Thyroid gland (tissue), 4 donors: ENCODE measurements around the gene TTI1. TPM values are rescaled to one million over a fixed set of nuclear protein-coding genes. Genes with fewer than 3 reads are reported as not detected.

Source experiments
- DNase-seq, 2 donors: peaks; one replicate each; pipeline ENCODE4 v3.0.0-alpha.2; 2019
- H3K27ac ChIP-seq, 3 donors: fragments of 200-600 bp; sonication (generic); 1 replicate in 2 of 3; 2 replicates in 1 of 3; pipeline ENCODE4 v1.5.1; 2016 to 2019; ENCODE audit warnings: mild to moderate bottlenecking in 1 of 3, moderate library complexity in 1 of 3
- H3K27me3 ChIP-seq: fragments of 200-600 bp; sonication (generic); one replicate; pipeline ENCODE4 v1.5.1; 2019
- H3K36me3 ChIP-seq, 2 donors: fragments of 200-600 bp; sonication (generic); one replicate each; pipeline ENCODE4 v1.5.1; 2016 to 2019
- H3K4me1 ChIP-seq, 2 donors: fragments of 200-600 bp; sonication (generic); one replicate each; pipeline ENCODE4 v1.5.1; 2017 to 2019
- H3K4me3 ChIP-seq, 3 donors: fragments of 200-600 bp; sonication (generic); replicated peaks in 1 of 3; 1 replicate in 2 of 3; 2 replicates in 1 of 3; pipeline ENCODE4 v1.5.1; 2016; ENCODE audit warnings: mild to moderate bottlenecking in 1 of 3
- H3K9me3 ChIP-seq: fragments of 200-600 bp; sonication (generic); one replicate; pipeline ENCODE4 v1.5.1; 2017
- POLR2A ChIP-seq, 2 donors: fragments of 450-650 bp; IDR thresholded peaks; one replicate each; pipeline ENCODE4 v1.6.1; 2017; ENCODE audit warnings: antibody characterized with exemption in 2 of 2, mild to moderate bottlenecking in 2 of 2, moderate library complexity in 1 of 2
- WGBS, 2 donors: methylation state at CpG; one replicate each; pipeline ENCODE4 v1.1.5; 2017; 5-methylcytosine and 5-hydroxymethylcytosine counted together
- intact Hi-C: fragments of 100-400 bp; cut with DNase I; formaldehyde crosslinking; loops from one replicate; pipeline ENCODE4 v1.15.1; 2023
- total RNA-seq, 4 donors: library from RNA; depleted of rRNA; stranded (reverse); fragments of >200 nt; gene quantifications; one replicate each; pipeline ENCODE4 v1.2.3, GENCODE V29; 2016
- TF ChIP-seq, protein P1 (sequence below), 6 experiments: fragments of 200-600 bp in 3 of 6; fragments of 450-650 bp in 3 of 6; sonication (generic) in 3 of 6; IDR thresholded peaks; one replicate each; pipeline ENCODE4 v1.5.1; 2016 to 2019; ENCODE audit warnings: antibody characterized with exemption in 6 of 6, mild to moderate bottlenecking in 2 of 6, inconsistent platforms in 1 of 6, moderate library complexity in 1 of 6

Gene TTI1
- total RNA-seq, 4 donors from 2014 or later = 23.0 to 45.0 (median 30.1) TPM

DNA sequence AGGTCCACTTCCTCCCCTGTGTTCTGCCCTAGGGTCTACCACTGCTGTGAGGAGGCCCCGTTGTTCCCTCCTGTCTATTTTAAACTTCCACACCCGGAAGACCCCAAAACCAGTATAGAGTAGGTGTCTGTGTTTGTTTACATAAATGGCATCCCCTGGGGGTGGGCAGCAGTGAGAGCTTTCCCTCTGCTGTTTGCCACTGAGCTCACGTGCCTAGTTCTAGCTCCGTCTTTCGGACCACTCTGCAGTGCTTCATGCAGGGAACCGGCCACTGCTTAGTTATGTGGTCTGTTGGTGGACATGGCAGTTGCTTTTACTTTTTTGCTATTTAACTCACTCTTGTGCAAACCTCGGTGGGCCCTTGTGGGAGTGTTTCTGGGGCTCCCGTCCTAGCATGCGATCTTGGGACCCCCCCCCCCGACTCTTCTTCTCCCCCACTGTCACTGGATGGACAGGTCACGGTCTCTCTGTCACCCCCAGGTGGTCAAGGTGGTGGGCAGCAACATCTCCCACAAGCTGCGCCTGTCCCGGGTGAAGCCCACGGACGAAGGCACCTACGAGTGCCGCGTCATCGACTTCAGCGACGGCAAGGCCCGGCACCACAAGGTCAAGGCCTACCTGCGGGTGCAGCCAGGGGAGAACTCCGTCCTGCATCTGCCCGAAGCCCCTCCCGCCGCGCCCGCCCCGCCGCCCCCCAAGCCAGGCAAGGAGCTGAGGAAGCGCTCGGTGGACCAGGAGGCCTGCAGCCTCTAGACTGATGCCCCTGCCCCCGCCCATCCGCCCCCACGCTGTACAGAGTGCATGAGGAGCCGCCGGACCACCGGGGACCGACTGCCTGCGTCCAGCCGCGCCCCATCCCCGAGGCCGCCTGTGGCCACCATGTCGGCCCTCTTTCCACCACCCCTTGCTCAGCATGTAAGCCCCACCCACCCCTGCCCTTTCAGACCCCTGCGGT lies 89.5 kb downstream of the TTI1 start:
- Histone ChIP-seq H3K27me3 (no peaks in the 10 kb centered on the region), H3K27ac (no peak overlapping the region), H3K36me3 (no peaks in the 10 kb centered on the region), H3K9me3 (no peaks in the 10 kb centered on the region), H3K4me3 (no peak overlapping the region), H3K4me1 (no peaks in the 10 kb centered on the region)
- DNase-seq = no peak
- intact Hi-C loops = no loop called here
- WGBS, 2 donors = 85 to 86% methylated on average over 23 to 32 of the region's 47 CpGs
- no peak for TF ChIP-seq POLR2A (IDR thresholded peaks at IDR 0.05)
- TF ChIP-seq, protein P1, sequence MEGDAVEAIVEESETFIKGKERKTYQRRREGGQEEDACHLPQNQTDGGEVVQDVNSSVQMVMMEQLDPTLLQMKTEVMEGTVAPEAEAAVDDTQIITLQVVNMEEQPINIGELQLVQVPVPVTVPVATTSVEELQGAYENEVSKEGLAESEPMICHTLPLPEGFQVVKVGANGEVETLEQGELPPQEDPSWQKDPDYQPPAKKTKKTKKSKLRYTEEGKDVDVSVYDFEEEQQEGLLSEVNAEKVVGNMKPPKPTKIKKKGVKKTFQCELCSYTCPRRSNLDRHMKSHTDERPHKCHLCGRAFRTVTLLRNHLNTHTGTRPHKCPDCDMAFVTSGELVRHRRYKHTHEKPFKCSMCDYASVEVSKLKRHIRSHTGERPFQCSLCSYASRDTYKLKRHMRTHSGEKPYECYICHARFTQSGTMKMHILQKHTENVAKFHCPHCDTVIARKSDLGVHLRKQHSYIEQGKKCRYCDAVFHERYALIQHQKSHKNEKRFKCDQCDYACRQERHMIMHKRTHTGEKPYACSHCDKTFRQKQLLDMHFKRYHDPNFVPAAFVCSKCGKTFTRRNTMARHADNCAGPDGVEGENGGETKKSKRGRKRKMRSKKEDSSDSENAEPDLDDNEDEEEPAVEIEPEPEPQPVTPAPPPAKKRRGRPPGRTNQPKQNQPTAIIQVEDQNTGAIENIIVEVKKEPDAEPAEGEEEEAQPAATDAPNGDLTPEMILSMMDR (IDR thresholded peaks at IDR 0.05) = no peak

DNA sequence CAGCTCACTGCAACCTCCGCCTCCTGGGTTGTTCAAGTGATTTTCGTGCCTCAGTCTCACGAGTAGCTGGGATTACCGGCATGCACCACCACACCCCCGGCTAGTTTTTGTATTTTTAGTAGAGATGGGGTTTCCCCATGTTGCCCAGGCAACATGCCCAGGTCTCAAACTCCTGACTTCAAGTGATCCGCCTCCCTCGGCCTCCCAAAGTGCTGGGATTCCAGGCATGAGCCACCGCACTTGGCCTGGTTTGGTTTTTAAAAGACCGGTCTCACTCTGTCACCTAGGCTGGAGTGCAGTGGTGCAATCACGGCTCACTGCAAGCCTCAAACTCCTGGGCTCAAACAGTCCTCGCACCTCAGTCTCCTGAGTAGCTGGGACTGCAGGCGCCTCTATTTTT lies 90.2 kb downstream of the TTI1 start:
- Histone ChIP-seq H3K9me3 (no peaks in the 10 kb centered on the region), H3K4me1 (no peaks in the 10 kb centered on the region), H3K27ac (no peak overlapping the region), H3K36me3 (no peaks in the 10 kb centered on the region), H3K27me3 (no peaks in the 10 kb centered on the region), H3K4me3 (no peak overlapping the region)
- DNase-seq = peak; percentile 75 to 85
- intact Hi-C loops = no loop called here
- WGBS, 2 donors = 38 to 46% methylated on average over 12 of the region's 12 CpGs
- no peak for TF ChIP-seq POLR2A (IDR thresholded peaks at IDR 0.05)

DNA sequence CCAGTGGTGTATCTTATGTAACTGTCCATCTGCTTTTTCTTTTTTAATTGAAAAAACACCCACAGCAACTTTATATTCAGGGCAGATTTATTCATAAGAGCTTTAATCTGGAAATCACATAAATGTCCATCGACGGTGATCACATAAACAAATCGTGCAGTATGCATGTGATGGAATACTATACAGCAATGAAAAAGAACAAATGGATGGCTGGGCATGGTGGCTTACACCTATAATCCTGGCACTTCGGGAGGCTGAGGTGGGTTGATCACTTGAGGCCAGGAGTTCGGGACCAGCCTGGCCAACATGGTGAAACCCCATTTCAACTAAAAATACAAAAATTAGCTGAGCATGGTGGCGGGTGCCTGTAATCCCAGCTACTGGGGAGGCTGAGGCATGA lies 91.3 kb downstream of the TTI1 start:
- intact Hi-C loops = no loop called here
- 84 to 90% methylated on average over 6 of the region's 6 CpGs for WGBS, 2 donors
- no peak for DNase-seq
- H3K4me1 ChIP-seq = no peaks in the 10 kb centered on the region
- no peaks in the 10 kb centered on the region for H3K36me3 ChIP-seq
- no peaks in the 10 kb centered on the region for H3K9me3 ChIP-seq
- H3K4me3 ChIP-seq = no peak overlapping the region
- no peak for TF ChIP-seq POLR2A (IDR thresholded peaks at IDR 0.05)
- TF ChIP-seq, protein P1 (IDR thresholded peaks at IDR 0.05) = no peak
- no peak overlapping the region for H3K27ac ChIP-seq
- no peaks in the 10 kb centered on the region for H3K27me3 ChIP-seq

DNA sequence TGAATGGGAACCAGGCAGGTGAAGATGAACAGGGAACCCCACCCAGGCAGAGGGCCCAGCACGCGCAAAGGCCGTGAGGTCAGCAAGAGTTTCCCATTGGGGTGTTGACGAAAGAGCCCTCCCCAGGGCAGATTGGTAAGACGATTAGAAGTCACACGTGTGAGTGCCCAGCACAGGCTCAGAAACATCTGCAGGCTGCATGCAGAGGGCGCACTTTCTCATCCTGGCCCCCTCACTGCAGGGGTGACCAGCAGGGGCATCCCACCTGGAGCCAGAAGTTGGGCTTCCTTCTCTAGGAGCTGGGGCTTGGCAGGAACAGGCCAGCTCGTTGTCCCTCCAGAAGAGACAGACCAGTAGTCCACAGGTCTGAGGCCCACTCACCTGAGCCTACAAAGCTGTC lies 91.9 kb downstream of the TTI1 start:
- no peak for DNase-seq
- no peak overlapping the region for H3K4me3 ChIP-seq
- H3K36me3 ChIP-seq = no peaks in the 10 kb centered on the region
- no peak overlapping the region for H3K27ac ChIP-seq
- 60 to 69% methylated on average over 6 to 8 of the region's 8 CpGs for WGBS, 2 donors
- TF ChIP-seq POLR2A (IDR thresholded peaks at IDR 0.05) = no peak
- TF ChIP-seq, protein P1 (IDR thresholded peaks at IDR 0.05) = no peak
- no peaks in the 10 kb centered on the region for H3K27me3 ChIP-seq
- intact Hi-C loops = no loop called here
- no peaks in the 10 kb centered on the region for H3K9me3 ChIP-seq
- H3K4me1 ChIP-seq = no peaks in the 10 kb centered on the region

DNA sequence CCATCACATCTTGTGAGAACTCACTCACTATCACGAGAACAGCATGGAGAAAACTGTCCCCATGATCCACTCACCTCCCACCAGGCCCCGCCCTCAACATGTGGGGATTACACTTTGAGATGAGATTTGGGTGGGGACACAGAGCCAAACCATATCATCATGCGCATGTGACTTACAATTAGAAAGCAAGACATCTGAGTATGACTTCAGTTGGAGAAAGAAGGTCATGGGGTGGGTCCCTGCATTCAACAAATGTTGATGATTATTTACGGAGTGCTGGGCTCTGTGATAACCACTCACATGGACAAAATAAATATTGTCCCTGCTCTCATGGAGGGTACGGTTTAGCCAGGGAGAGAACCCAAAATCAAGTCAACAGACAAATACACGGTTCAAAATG lies 92.4 kb downstream of the TTI1 start:
- Histone ChIP-seq H3K9me3 (no peaks in the 10 kb centered on the region), H3K36me3 (no peaks in the 10 kb centered on the region), H3K27me3 (no peaks in the 10 kb centered on the region), H3K4me1 (no peaks in the 10 kb centered on the region), H3K4me3 (no peak overlapping the region), H3K27ac (no peak overlapping the region)
- TF ChIP-seq, protein P1 (IDR thresholded peaks at IDR 0.05) = no peak
- TF ChIP-seq POLR2A (IDR thresholded peaks at IDR 0.05) = no peak
- DNase-seq = no peak
- intact Hi-C loops = no loop called here
- 70 to 77% methylated on average over 6 of the region's 6 CpGs for WGBS, 2 donors
